C4-2B (cell line): ENCODE measurements around the gene TBCB.

Source experiments
- H3K27ac ChIP-seq: fragments of 450-650 bp; 2 replicates; pipeline ENCODE4 v1.5.1; 2017
- CTCF ChIP-seq: fragments of 450-650 bp; conservative IDR thresholded peaks from 2 replicates; pipeline ENCODE4 v1.5.1; 2017; ENCODE audit warnings: mild to moderate bottlenecking
- ZFX ChIP-seq: fragments of 450-650 bp; IDR thresholded peaks from 2 replicates; pipeline ENCODE4 v1.6.1; 2017

The TBCB gene

GRCh38 chr19:36081894-36082293 lies 33.4 kb upstream of the TBCB start:
- H3K27ac ChIP-seq: no peak overlapping the region
- TF ChIP-seq ZFX (no peak), CTCF (no peak)

- no peak overlapping the region for H3K27ac ChIP-seq
- no peak for TF ChIP-seq ZFX
- TF ChIP-seq CTCF: no peak
Measured at GRCh38 chr19:36082916-36083315, 32.4 kb upstream of the TBCB start.

GRCh38 chr19:36084231-36085009 lies 30.8 kb upstream of the TBCB start:
- no peak for TF ChIP-seq CTCF
- TF ChIP-seq ZFX: no peak
- no peak overlapping the region for H3K27ac ChIP-seq

- no peak overlapping the region for H3K27ac ChIP-seq
- no peak for TF ChIP-seq CTCF
- TF ChIP-seq ZFX: no peak
Measured at GRCh38 chr19:36086326-36086725, 28.9 kb upstream of the TBCB start.

- TF ChIP-seq ZFX (no peak), CTCF (no peak)
- H3K27ac ChIP-seq: no peak overlapping the region
Measured at GRCh38 chr19:36089847-36090246, 25.4 kb upstream of the TBCB start.

- TF ChIP-seq ZFX: no peak
- no peak for TF ChIP-seq CTCF
- no peak overlapping the region for H3K27ac ChIP-seq
Measured at GRCh38 chr19:36090910-36091695, 24.2 kb upstream of the TBCB start.

- H3K27ac ChIP-seq: no peak overlapping the region
- TF ChIP-seq ZFX: no peak
- TF ChIP-seq CTCF: no peak
Measured at GRCh38 chr19:36092566-36092965, 22.7 kb upstream of the TBCB start.
